Measurements from ENCODE around the gene ZFHX3. TPM values are rescaled to one million over a fixed set of nuclear protein-coding genes. Genes with fewer than 3 reads are reported as not detected.

The ZFHX3 gene
- polyA plus RNA-seq, 1 experiment, result 2.2 TPM

GRCh38 chr16:72972878-72973571 lies 74.9 kb downstream of the ZFHX3 start:
- TF ChIP-seq CTCF (IDR thresholded peaks at IDR 0.05; ENCODE audit: insufficient read depth, low read depth, low read length), result no peak
- peak; percentile 56 for DNase-seq (ENCODE audit: low read depth)
- ChIA-PET POLR2A (no interaction called here), CTCF (interaction anchor here (1.0 kb wide), 1 partner anchor 10 kb away, joined by 3 read pairs; no protein-coding TSS in a partner anchor)
- Histone ChIP-seq H3K36me3 (ENCODE audit: control insufficient read depth, insufficient read depth, low read length) (no peaks in the 10 kb centered on the region), H3K4me3 (ENCODE audit: low read depth, low read length) (no peak overlapping the region), H3K27me3 (ENCODE audit: control insufficient read depth, insufficient read depth, low read length) (no peaks in the 10 kb centered on the region)

GRCh38 chr16:72971370-72971769 lies 76.6 kb downstream of the ZFHX3 start:
- no peak for DNase-seq (ENCODE audit: low read depth)
- CTCF ChIA-PET, result interaction anchor here (1.0 kb wide), 1 partner anchor 9 kb away, joined by 4 read pairs; no protein-coding TSS in a partner anchor
- POLR2A ChIA-PET, result no interaction called here

GRCh38 chr16:72970656-72971055 lies 77.3 kb downstream of the ZFHX3 start:
- ChIA-PET CTCF (interaction anchor here (0.6 to 1.0 kb wide), 2 partner anchors 9 to 67 kb away, joined by 3 to 4 read pairs; no protein-coding TSS in a partner anchor), POLR2A (no interaction called here)
- no peak for TF ChIP-seq CTCF (IDR thresholded peaks at IDR 0.05; ENCODE audit: insufficient read depth, low read depth, low read length)
- Histone ChIP-seq H3K4me3 (ENCODE audit: low read depth, low read length) (no peak overlapping the region), H3K27me3 (ENCODE audit: control insufficient read depth, insufficient read depth, low read length) (no peaks in the 10 kb centered on the region), H3K36me3 (ENCODE audit: control insufficient read depth, insufficient read depth, low read length) (no peaks in the 10 kb centered on the region)
- no peak for DNase-seq (ENCODE audit: low read depth)

More at GRCh38 chr16:72971370-72971769, 76.6 kb downstream of the ZFHX3 start:
- H3K4me3 ChIP-seq (ENCODE audit: low read depth, low read length), result no peak overlapping the region
- no peaks in the 10 kb centered on the region for H3K27me3 ChIP-seq (ENCODE audit: control insufficient read depth, insufficient read depth, low read length)
- TF ChIP-seq CTCF (IDR thresholded peaks at IDR 0.05; ENCODE audit: insufficient read depth, low read depth, low read length), result no peak
- H3K36me3 ChIP-seq (ENCODE audit: control insufficient read depth, insufficient read depth, low read length), result no peaks in the 10 kb centered on the region

GRCh38 chr16:72969812-72970211 lies 78.1 kb downstream of the ZFHX3 start:
- ChIA-PET POLR2A (no interaction called here), CTCF (interaction anchor here (0.6 kb wide), 1 partner anchor 295 kb away, joined by 4 read pairs; no protein-coding TSS in a partner anchor)
- H3K27me3 ChIP-seq (ENCODE audit: control insufficient read depth, insufficient read depth, low read length), result no peaks in the 10 kb centered on the region
- no peak for TF ChIP-seq CTCF (IDR thresholded peaks at IDR 0.05; ENCODE audit: insufficient read depth, low read depth, low read length)
- DNase-seq (ENCODE audit: low read depth), result no peak
- H3K4me3 ChIP-seq (ENCODE audit: low read depth, low read length), result no peak overlapping the region
- no peaks in the 10 kb centered on the region for H3K36me3 ChIP-seq (ENCODE audit: control insufficient read depth, insufficient read depth, low read length)

- no peaks in the 10 kb centered on the region for H3K27me3 ChIP-seq (ENCODE audit: control insufficient read depth, insufficient read depth, low read length)
- no peak for DNase-seq (ENCODE audit: low read depth)
- POLR2A ChIA-PET, result no interaction called here
- no peak overlapping the region for H3K4me3 ChIP-seq (ENCODE audit: low read depth, low read length)
- no peak for TF ChIP-seq CTCF (IDR thresholded peaks at IDR 0.05; ENCODE audit: insufficient read depth, low read depth, low read length)
- no peaks in the 10 kb centered on the region for H3K36me3 ChIP-seq (ENCODE audit: control insufficient read depth, insufficient read depth, low read length)
- CTCF ChIA-PET, result no interaction called here
Observed at GRCh38 chr16:72969146-72969545, 78.8 kb downstream of the ZFHX3 start.
